Psoas muscle (tissue), 8 donors: ENCODE measurements around the gene TNS3. TPM values are rescaled to one million over a fixed set of nuclear protein-coding genes. Genes with fewer than 3 reads are reported as not detected.

Source experiments
- ATAC-seq, 4 donors: fragments of 200-7000 bp; cut with Tn5 transposase; one replicate each; pipeline ENCODE4 v1.9.1; 2020; ENCODE audit warnings: moderate library complexity in 3 of 4, mild to moderate bottlenecking in 2 of 4
- DNase-seq, 2 donors: peaks; one replicate each; pipeline ENCODE4 v3.0.0-alpha.2; 2020
- H3K27ac ChIP-seq: fragments of 200-600 bp; one replicate; pipeline ENCODE4 v1.8.0; 2022
- H3K27me3 ChIP-seq, 3 donors: fragments of 200-600 bp in 1 of 3; one replicate each; pipeline versions ENCODE4 v1.6.1 to v1.8.0; 2013 to 2022; ENCODE audit warnings: low read length in 2 of 3, mild to moderate bottlenecking in 2 of 3, moderate library complexity in 1 of 3; ENCODE audit not compliant: insufficient read depth in 3 of 3
- H3K36me3 ChIP-seq, 2 donors: fragments of 200-600 bp in 1 of 2; one replicate each; pipeline versions ENCODE4 v1.6.1 to v1.8.0; 2013 to 2022; ENCODE audit warnings: low read depth in 1 of 2, mild to moderate bottlenecking in 1 of 2, moderate library complexity in 1 of 2; ENCODE audit not compliant: insufficient read depth in 1 of 2
- H3K4me1 ChIP-seq: fragments of 200-600 bp; one replicate; pipeline ENCODE4 v1.8.0; 2022
- H3K4me3 ChIP-seq: fragments of 200-600 bp; one replicate; pipeline ENCODE4 v1.8.0; 2022; ENCODE audit warnings: mild to moderate bottlenecking
- H3K9me3 ChIP-seq: fragments of 200-600 bp; one replicate; pipeline ENCODE4 v1.8.0; 2022
- WGBS, 3 donors: extraction: QIAGEN DNeasy Blood & Tissue Kit; methylation state at CpG; one replicate each; pipeline versions ENCODE4 v1.1.6 to v1.1.7; 2013; 5-methylcytosine and 5-hydroxymethylcytosine counted together
- intact Hi-C, 2 donors: fragments of 100-400 bp; cut with DNase I; formaldehyde crosslinking; loops; one replicate each; pipeline versions ENCODE4 v1.11.0 to v1.14.2; 2022
- polyA plus RNA-seq, 3 donors: library from polyadenylated mRNA; stranded (reverse); fragments of 200-250 nt; gene quantifications; one replicate each; pipeline ENCODE4 v1.2.3, GENCODE V29; 2013
- total RNA-seq, 4 donors: library from RNA; stranded (reverse); fragmentation: NEBNext Ultra II Directional in 2 of 4; extraction: Animal tissue kit (Norgen Biotek cat#: 25700) in 2 of 4; gene quantifications; one replicate each; pipeline versions ENCODE4 v1.2.1 to v1.2.4, GENCODE V29; 2021 to 2023
- TF ChIP-seq, protein P1 (sequence below): fragments of 200-600 bp; IDR thresholded peaks from one replicate; pipeline ENCODE4 v1.8.0; 2022; ENCODE audit warnings: antibody characterized with exemption
- donor health status: healthy with polysubstance abuse.
- donor health status: DM: no; HTN: no; CAD: no; lungs with moderate emphysema.
- donor health status: Bipolar disorder and iron deficiency.
- donor health status: healthy.
- donor health status: DM: yes; HTN: yes; CAD: no.
- donor health status: DM: no; HTN: no; CAD: no.
- donor health status: DM: no; HTN: no; CAD: no.
- donor health status: DM: yes; HTN: yes; CAD: no.

The TNS3 gene
- total and polyA plus RNA-seq, 7 donors: 11.5 to 75.3 (median 35.0) TPM

DNA sequence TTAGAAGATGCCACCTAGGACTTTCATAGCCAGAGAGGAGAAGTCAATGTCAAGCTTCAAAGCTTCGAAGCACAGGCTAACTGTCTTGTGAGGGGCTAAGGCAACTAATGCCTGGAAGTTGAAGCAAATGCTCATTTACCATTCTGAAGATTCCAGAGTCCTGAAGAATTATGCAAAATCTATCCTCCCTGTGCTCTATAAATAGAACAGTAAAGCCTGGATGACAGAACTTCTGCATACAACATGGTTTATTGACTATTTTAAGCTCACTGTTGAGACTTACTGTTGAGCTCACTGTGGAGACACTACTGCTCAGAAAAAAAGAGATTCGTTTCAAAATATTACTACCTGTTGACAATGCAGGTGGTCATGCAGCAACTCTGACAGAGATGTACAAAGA lies 28.6 kb downstream of the TNS3 start:
- ATAC-seq (no peak), DNase-seq (no peak)
- TF ChIP-seq, protein P1, sequence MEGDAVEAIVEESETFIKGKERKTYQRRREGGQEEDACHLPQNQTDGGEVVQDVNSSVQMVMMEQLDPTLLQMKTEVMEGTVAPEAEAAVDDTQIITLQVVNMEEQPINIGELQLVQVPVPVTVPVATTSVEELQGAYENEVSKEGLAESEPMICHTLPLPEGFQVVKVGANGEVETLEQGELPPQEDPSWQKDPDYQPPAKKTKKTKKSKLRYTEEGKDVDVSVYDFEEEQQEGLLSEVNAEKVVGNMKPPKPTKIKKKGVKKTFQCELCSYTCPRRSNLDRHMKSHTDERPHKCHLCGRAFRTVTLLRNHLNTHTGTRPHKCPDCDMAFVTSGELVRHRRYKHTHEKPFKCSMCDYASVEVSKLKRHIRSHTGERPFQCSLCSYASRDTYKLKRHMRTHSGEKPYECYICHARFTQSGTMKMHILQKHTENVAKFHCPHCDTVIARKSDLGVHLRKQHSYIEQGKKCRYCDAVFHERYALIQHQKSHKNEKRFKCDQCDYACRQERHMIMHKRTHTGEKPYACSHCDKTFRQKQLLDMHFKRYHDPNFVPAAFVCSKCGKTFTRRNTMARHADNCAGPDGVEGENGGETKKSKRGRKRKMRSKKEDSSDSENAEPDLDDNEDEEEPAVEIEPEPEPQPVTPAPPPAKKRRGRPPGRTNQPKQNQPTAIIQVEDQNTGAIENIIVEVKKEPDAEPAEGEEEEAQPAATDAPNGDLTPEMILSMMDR: no peak
- WGBS, 3 donors: 92 to 94% (median 93%) methylated on average over 2 of the region's 2 CpGs
- no peak overlapping the region for H3K27ac ChIP-seq
- intact Hi-C loops: no loop called here
- no peak overlapping the region for H3K4me3 ChIP-seq
- no peaks in the 10 kb centered on the region for H3K36me3 ChIP-seq
- H3K4me1 ChIP-seq: peaks cover 11% of the 10 kb centered on the region
- H3K9me3 ChIP-seq: no peaks in the 10 kb centered on the region
- no peaks in the 10 kb centered on the region for H3K27me3 ChIP-seq

GRCh38 chr7:47552621-47553020 lies 29.3 kb downstream of the TNS3 start:
- peak; percentile 50 to 83 (median 68) for ATAC-seq
- Histone ChIP-seq H3K9me3 (no peaks in the 10 kb centered on the region), H3K27me3 (no peaks in the 10 kb centered on the region), H3K27ac (peak overlapping the region; percentile 41), H3K4me3 (no peak overlapping the region), H3K4me1 (peaks cover 4% of the 10 kb centered on the region), H3K36me3 (no peaks in the 10 kb centered on the region)
- intact Hi-C loops: no loop called here
- TF ChIP-seq, protein P1: no peak
- 60 to 73% (median 70%) methylated on average over 3 of the region's 3 CpGs for WGBS, 3 donors
- peak in 1 of 2 donors; percentile 35 for DNase-seq

DNA sequence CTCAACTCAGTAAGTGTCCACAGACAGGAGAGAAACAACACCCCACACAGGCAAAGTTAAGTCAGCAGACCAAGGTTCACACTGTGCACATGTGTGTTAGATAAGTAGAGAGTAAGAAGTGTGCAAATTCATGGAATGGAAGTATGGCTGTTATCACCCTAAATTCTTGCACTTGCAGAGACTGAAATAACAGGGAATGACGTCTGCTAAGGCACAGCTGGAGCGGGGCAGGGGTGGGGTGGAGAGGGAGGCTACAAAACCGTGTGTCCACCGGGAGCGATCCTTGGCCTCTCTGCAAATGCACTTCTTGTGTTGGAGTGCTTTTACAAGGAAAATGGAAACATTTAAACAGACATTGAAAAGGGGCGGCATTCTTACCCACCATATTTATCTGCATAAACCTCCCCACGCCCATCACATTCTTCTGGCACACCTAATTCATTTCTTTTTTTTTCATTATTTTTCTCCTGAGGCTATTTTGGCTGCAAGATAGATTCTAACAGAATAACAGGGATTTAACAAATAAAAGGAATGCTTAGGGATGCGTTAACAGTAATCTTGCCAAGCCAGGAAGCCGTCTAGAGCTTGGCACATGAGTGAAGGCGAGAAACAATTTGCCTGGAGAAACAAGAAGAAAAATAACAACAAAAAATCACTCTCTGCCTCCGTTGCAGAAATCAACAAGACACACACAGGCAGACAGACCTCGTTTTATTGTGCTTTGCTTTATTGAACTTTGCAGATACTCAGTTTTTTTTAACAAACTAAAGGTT lies 30.1 kb downstream of the TNS3 start:
- no peaks in the 10 kb centered on the region for H3K27me3 ChIP-seq
- peak overlapping the region; percentile 41 for H3K27ac ChIP-seq
- no peaks in the 10 kb centered on the region for H3K36me3 ChIP-seq
- H3K4me1 ChIP-seq: no peaks in the 10 kb centered on the region
- DNase-seq (peak; percentile 54 to 74), ATAC-seq (peak in 1 of 4 donors; percentile 62)
- TF ChIP-seq, protein P1: no peak
- 52 to 67% (median 62%) methylated on average over 12 of the region's 12 CpGs for WGBS, 3 donors
- H3K4me3 ChIP-seq: no peak overlapping the region
- intact Hi-C loops: no loop called here
- no peaks in the 10 kb centered on the region for H3K9me3 ChIP-seq

DNA sequence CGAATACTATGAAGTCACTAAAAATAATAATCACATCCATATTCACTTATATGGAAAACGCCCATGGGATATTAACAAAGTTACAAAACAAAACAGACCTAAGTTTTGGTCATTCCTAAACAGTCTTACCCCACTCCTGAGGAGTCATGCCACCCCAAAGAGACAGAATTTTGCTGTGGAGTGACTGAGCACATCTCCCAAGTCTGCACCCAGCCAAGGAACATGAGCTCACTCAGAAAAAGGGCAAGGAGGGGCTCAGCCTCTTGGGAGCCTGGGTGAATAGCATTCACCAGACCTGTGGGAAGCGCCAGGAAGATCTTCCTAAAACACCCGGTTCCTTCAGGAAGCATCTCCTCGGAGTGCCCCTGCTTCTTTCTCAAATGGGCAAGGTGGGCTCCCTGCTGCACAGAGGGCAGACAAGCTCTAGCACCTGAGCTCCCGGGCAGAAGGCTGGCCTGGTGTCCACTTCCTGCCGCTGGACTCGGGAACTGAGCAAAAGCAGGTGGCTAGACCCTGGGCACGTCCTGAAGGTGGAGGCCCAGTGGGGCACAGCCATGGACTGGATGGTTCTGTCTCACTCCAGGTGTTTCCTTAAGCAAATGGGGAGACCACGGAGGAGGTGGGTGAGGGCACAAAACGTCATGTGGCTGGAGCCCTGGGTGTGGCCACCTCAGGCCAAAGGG lies 31.0 kb downstream of the TNS3 start:
- H3K36me3 ChIP-seq: no peaks in the 10 kb centered on the region
- ATAC-seq: peak in 2 of 4 donors; percentile 11 to 30
- no peak overlapping the region for H3K27ac ChIP-seq

More for the DNA sequence above, 31.0 kb downstream of the TNS3 start:
- Histone ChIP-seq H3K9me3 (no peaks in the 10 kb centered on the region), H3K4me1 (no peaks in the 10 kb centered on the region), H3K27me3 (no peaks in the 10 kb centered on the region), H3K4me3 (no peak overlapping the region)
- TF ChIP-seq, protein P1: no peak
- intact Hi-C loops: no loop called here
- peak in 1 of 2 donors; percentile 34 for DNase-seq
- 69 to 78% (median 72%) methylated on average over 11 of the region's 11 CpGs for WGBS, 3 donors
